Hepatocyte (in vitro differentiated cells): ENCODE measurements around the gene TOLLIP.

Source experiments
- CTCF ChIP-seq: fragments of 200-600 bp; sonication (generic); IDR thresholded peaks from 2 replicates; pipeline ENCODE4 v1.5.1; 2016; ENCODE audit warnings: antibody characterized with exemption, mild to moderate bottlenecking; ENCODE audit not compliant: poor library complexity
- EZH2phosphoT487 ChIP-seq: fragments of 200-600 bp; sonication (generic); IDR thresholded peaks from one replicate; pipeline ENCODE4 v1.6.1; 2018; ENCODE audit warnings: antibody characterized with exemption, mild to moderate bottlenecking, low read depth, moderate library complexity; ENCODE audit not compliant: unreplicated experiment, severe bottlenecking

DNA sequence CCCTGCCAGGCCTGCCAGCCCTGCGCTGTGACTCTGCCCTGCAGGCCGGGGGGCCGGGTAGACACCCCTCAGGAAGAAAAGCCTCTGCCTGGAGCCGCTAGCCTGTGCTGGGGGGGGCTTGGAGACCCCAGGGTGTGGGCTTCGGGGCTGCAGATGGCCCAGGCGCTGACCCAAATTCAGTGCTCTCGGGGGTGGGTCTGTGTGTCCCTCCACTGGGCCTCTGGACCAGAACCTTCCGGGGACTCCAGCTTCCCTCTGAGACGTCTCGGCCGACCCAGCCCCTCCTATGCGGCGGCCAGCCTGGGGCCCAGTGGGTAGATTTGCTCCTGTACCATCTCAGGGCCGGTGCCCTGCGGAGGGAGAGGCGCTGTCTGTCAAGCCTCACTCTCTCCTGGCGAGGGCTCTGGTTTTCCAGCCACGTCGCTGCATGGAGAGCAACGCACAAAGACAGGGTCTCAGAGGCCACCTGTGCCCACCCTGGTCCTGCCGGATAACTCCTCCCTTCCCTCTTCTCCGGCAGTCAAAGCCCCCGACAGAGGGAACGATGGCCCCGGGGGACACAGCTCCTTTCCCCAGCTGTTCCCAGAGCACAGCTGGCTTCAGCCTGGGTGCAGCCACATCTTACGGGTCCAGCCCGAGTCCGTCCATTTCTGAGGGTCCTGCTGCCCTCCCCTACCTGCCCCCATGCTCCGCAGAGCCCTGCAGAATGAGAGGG is 40.1 kb upstream of the TOLLIP start:
- TF ChIP-seq CTCF (no peak), EZH2phosphoT487 (no peak)
